Smooth muscle cell (in vitro differentiated cells): ENCODE measurements around the gene PTPRN2. TPM values are rescaled to one million over a fixed set of nuclear protein-coding genes. Genes with fewer than 3 reads are reported as not detected.

ENCODE experiments used
- DNase-seq: peaks from one replicate; lab custom pipeline; 2025; ENCODE audit not compliant: unreplicated experiment; lab: John Stamatoyannopoulos, UW
- H2AFZ ChIP-seq: fragments of 200-600 bp; sonication (generic); 2 replicates; pipeline ENCODE4 v1.6.0; 2016; ENCODE audit warnings: antibody characterized with exemption, low read depth, mild to moderate bottlenecking
- H3F3A ChIP-seq: fragments of 200-600 bp; sonication (generic); 2 replicates; pipeline ENCODE4 v1.6.0; 2017; ENCODE audit warnings: antibody characterized with exemption, low read depth
- H3K27ac ChIP-seq: fragments of 200-600 bp; sonication (generic); 2 replicates; pipeline ENCODE4 v1.5.1; 2016; ENCODE audit warnings: low read depth, mild to moderate bottlenecking
- H3K27me3 ChIP-seq: fragments of 200-600 bp; sonication (generic); 2 replicates; pipeline ENCODE4 v1.6.1; 2016; ENCODE audit warnings: low read depth, mild to moderate bottlenecking
- H3K36me3 ChIP-seq: fragments of 200-600 bp; sonication (generic); 2 replicates; pipeline ENCODE4 v1.5.1; 2016; ENCODE audit warnings: low read depth
- H3K4me1 ChIP-seq: fragments of 200-600 bp; sonication (generic); 2 replicates; pipeline ENCODE4 v1.5.1; 2016; ENCODE audit warnings: low read depth
- H3K4me2 ChIP-seq: fragments of 200-600 bp; sonication (generic); 2 replicates; pipeline ENCODE4 v1.6.0; 2016; ENCODE audit warnings: mild to moderate bottlenecking
- H3K4me3 ChIP-seq: fragments of 200-600 bp; sonication (generic); 2 replicates; pipeline ENCODE4 v1.5.1; 2016; ENCODE audit warnings: mild to moderate bottlenecking
- H3K79me2 ChIP-seq: fragments of 200-600 bp; sonication (generic); 2 replicates; pipeline ENCODE4 v1.6.0; 2016; ENCODE audit warnings: low read depth, mild to moderate bottlenecking
- H3K9ac ChIP-seq: fragments of 200-600 bp; sonication (generic); 2 replicates; pipeline ENCODE4 v1.6.0; 2016; ENCODE audit warnings: low read depth
- H3K9me3 ChIP-seq: fragments of 200-600 bp; sonication (generic); replicated peaks from 2 replicates; pipeline ENCODE4 v1.5.1; 2016; ENCODE audit warnings: low read depth
- H4K20me1 ChIP-seq: fragments of 200-600 bp; sonication (generic); 2 replicates; pipeline ENCODE4 v1.6.0; 2016; ENCODE audit warnings: low read depth
- WGBS: methylation state at CpG from one replicate; pipeline ENCODE4 v1.1.7; 2016; ENCODE audit warnings: low lambda C conversion rate; 5-methylcytosine and 5-hydroxymethylcytosine counted together
- polyA plus RNA-seq: library from polyadenylated mRNA; unstranded; fragments of >200 nt; fragmentation: Nextera tagmentation; extraction: Ambion mirVana; gene quantifications from 2 replicates; pipeline ENCODE4 v1.2.1, GENCODE V29; 2016
- total RNA-seq: library from RNA; depleted of rRNA; stranded (reverse); fragments of >200 nt; gene quantifications from 2 replicates; pipeline ENCODE4 v1.2.3, GENCODE V29; 2014
- TF ChIP-seq, protein P1 (sequence below): fragments of 200-600 bp; sonication (generic); IDR thresholded peaks from 2 replicates; pipeline ENCODE4 v1.5.1; 2017; ENCODE audit warnings: borderline replicate concordance, mild to moderate bottlenecking, antibody characterized with exemption; ENCODE audit not compliant: insufficient read depth, poor library complexity, severe bottlenecking

Gene PTPRN2
- total and polyA plus RNA-seq, 2 experiments from 2014 or later = 0.09 to 0.87 TPM

DNA sequence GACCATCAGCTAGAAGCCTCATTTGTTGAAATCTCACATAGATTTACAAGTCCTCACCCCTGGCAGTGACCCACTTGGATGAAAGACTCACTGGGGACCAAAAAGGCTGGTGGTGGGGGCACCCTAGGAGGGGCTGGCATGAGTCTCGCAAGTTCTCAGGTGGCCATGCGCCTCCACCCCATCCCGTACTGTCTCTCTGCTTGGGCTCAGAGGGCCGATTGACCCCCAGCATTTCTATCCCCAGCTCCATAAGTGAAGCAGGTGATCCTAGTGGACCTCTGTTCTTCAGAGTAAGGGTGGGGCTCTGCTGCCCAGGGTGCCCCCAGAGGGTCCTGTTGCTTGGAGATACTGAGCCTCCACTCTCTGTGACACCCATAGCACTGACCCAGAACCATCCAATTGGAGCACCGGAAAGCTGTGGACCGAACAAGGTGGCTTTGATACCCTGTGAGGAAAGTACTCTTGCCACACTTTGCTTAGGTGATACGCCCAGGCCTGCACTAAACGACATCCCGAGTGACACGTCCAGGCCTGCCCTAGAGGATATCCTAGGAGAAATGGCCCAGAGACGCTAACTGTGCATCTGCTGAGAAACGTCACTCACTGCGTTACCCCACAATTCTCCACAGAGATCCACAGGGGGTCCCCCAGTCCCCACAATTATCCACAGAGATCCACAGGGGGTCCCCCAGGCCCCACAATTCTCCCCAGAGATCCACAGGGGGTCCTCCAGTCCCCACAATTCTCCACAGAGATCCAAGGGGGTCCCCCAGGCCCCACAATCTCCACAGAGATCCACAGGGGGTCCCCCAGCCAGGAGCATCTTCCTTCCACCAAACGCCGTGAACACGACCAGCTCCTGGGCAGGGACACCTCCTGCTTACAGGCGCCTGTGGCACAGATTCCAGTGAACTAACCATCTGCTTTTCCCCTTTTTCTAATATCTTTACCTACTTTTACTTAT, 262.9 kb downstream of the PTPRN2 start:
- H3K4me1 ChIP-seq = peaks cover 9% of the 10 kb centered on the region
- no peak overlapping the region for H3K9ac ChIP-seq
- H3K9me3 ChIP-seq = no peaks in the 10 kb centered on the region
- H3K79me2 ChIP-seq = no peaks in the 10 kb centered on the region
- TF ChIP-seq, protein P1, sequence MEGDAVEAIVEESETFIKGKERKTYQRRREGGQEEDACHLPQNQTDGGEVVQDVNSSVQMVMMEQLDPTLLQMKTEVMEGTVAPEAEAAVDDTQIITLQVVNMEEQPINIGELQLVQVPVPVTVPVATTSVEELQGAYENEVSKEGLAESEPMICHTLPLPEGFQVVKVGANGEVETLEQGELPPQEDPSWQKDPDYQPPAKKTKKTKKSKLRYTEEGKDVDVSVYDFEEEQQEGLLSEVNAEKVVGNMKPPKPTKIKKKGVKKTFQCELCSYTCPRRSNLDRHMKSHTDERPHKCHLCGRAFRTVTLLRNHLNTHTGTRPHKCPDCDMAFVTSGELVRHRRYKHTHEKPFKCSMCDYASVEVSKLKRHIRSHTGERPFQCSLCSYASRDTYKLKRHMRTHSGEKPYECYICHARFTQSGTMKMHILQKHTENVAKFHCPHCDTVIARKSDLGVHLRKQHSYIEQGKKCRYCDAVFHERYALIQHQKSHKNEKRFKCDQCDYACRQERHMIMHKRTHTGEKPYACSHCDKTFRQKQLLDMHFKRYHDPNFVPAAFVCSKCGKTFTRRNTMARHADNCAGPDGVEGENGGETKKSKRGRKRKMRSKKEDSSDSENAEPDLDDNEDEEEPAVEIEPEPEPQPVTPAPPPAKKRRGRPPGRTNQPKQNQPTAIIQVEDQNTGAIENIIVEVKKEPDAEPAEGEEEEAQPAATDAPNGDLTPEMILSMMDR = no peak
- H3K27me3 ChIP-seq = no peaks in the 10 kb centered on the region
- no peaks in the 10 kb centered on the region for H3K36me3 ChIP-seq
- H4K20me1 ChIP-seq = no peaks in the 10 kb centered on the region
- no peak overlapping the region for H2AFZ ChIP-seq
- H3K4me2 ChIP-seq = no peak overlapping the region
- H3K4me3 ChIP-seq = no peak overlapping the region
- H3K27ac ChIP-seq = no peak overlapping the region
- no peak for DNase-seq
- H3F3A ChIP-seq = no peaks in the 10 kb centered on the region
- 79% methylated on average over 17 of the region's 17 CpGs for WGBS

DNA sequence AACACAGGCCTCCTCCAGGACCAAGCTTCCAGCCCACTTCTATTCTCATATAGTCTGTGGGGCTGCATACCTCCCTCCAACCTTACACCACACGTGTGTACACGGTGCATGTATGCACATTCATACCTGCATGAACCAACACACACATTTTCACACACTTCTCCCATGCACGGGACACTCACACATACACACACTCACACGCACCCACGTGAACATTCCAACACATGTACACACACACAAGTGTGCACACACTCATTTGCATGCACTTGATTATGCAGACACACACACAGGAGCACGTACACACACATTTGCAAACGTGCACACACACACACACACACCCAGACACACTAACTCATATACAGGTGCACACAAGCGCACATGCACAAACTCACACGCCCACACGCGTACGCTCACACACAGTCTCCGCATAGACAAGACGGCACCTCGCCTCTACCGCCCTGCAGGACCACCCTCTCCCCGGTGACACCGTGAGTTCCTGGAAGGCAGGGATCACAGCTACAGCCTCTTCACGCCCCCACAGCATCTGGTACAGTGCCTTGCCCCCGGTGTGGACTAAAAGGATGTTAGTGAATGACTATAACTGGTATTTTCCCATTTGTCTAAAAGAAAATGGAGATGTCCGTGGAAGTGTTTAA, 263.8 kb downstream of the PTPRN2 start:
- 90% methylated on average over 21 of the region's 21 CpGs for WGBS

DNA sequence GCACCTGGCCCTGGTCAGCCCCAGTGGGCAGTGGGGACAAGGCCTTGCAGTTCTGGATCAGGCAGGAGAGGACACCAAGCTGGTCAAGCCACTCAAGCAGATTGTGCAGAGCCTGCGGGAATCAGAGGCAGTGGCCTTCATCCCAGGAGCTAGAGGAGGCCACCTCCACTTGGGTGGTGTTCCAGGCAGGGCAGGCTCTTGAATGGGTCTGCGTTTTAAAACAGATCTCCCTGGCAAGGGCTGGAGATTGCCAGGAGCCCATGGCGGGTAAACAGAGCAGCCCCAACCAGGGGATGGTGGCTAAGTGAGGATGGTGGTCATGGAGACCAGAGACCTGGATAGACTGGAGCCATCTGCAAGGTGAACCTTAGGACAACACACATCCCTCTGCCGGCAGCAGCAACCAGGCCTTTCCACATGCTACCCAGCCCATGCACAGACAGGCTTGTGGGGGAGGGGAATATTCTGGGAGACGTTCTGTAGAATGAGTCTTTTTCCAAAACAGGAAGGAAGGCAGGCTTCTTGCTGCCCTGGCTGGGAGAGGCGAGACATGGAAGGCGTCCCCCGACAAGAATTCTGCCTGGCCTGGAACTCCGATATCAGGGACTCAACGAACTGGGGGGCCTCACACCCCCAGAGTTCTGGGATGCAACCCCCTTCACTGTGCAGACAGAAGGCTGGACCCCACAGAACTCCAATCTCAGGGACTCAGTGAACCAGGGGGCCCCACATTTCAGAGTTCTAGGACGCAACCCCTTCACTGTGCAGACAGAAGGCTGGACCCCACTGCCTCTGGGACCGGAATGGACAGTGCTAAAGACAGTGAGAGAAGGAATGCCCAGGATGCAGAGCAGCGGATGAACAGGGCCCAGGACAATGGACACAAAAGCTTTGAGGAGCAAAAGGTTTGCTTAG, 264.8 kb downstream of the PTPRN2 start:
- H3K4me3 ChIP-seq = no peak overlapping the region
- H4K20me1 ChIP-seq = no peaks in the 10 kb centered on the region
- peaks cover 4% of the 10 kb centered on the region for H3K27me3 ChIP-seq
- no peak overlapping the region for H2AFZ ChIP-seq
- H3K4me1 ChIP-seq = peaks cover 17% of the 10 kb centered on the region
- no peak for DNase-seq
- H3K9me3 ChIP-seq = no peaks in the 10 kb centered on the region
- no peaks in the 10 kb centered on the region for H3F3A ChIP-seq
- 78% methylated on average over 13 of the region's 13 CpGs for WGBS
- no peaks in the 10 kb centered on the region for H3K79me2 ChIP-seq
- H3K4me2 ChIP-seq = no peak overlapping the region
- TF ChIP-seq, protein P1 = no peak
- no peaks in the 10 kb centered on the region for H3K36me3 ChIP-seq
- no peak overlapping the region for H3K27ac ChIP-seq
- H3K9ac ChIP-seq = no peak overlapping the region

More for the DNA sequence above, 263.8 kb downstream of the PTPRN2 start:
- no peak overlapping the region for H3K4me2 ChIP-seq
- H4K20me1 ChIP-seq = no peaks in the 10 kb centered on the region
- no peaks in the 10 kb centered on the region for H3K27me3 ChIP-seq
- no peak overlapping the region for H3K9ac ChIP-seq
- DNase-seq = no peak
- no peak overlapping the region for H2AFZ ChIP-seq
- no peaks in the 10 kb centered on the region for H3K36me3 ChIP-seq
- no peaks in the 10 kb centered on the region for H3K9me3 ChIP-seq
- TF ChIP-seq, protein P1 = no peak
- H3F3A ChIP-seq = no peaks in the 10 kb centered on the region
- no peak overlapping the region for H3K27ac ChIP-seq
- no peaks in the 10 kb centered on the region for H3K79me2 ChIP-seq
- peaks cover 10% of the 10 kb centered on the region for H3K4me1 ChIP-seq
- no peak overlapping the region for H3K4me3 ChIP-seq
